GM12878 (cell line): ENCODE results near the gene NUAK2. TPM values are rescaled to one million over a fixed set of nuclear protein-coding genes. Genes with fewer than 3 reads are reported as not detected.

Experiments used
- BACH1 ChIP-seq: fragments of 450-650 bp; IDR thresholded peaks from 2 replicates; pipeline ENCODE4 v1.6.1; 2017; ENCODE audit warnings: mild to moderate bottlenecking, borderline replicate concordance
- CEBPB ChIP-seq, 2 experiments: fragments of 150-350 bp in 1 of 2; IDR thresholded peaks; 2 replicates each; pipeline ENCODE4 v1.6.1; 2012 to 2014; ENCODE audit warnings: low read depth in 2 of 2, low read length in 2 of 2, borderline replicate concordance in 1 of 2, inconsistent platforms in 1 of 2
- DPF2 ChIP-seq: fragments of 450-650 bp; IDR thresholded peaks from 2 replicates; pipeline ENCODE4 v1.6.1; 2017; ENCODE audit warnings: mild to moderate bottlenecking
- KLF5 ChIP-seq: fragments of 450-650 bp; IDR thresholded peaks from 2 replicates; pipeline ENCODE4 v1.6.1; 2014; ENCODE audit warnings: mild to moderate bottlenecking; ENCODE audit not compliant: partially characterized antibody
- MEF2B ChIP-seq: fragments of 450-650 bp; IDR thresholded peaks from 2 replicates; pipeline ENCODE4 v1.6.1; 2018; ENCODE audit warnings: mild to moderate bottlenecking, moderate library complexity; ENCODE audit not compliant: partially characterized antibody, poor library complexity, severe bottlenecking
- MYC ChIP-seq: IDR thresholded peaks from 2 replicates; pipeline ENCODE4 v1.6.1; 2011; ENCODE audit warnings: mild to moderate bottlenecking, low read length, moderate library complexity, inconsistent platforms; ENCODE audit not compliant: insufficient read depth, insufficient replicate concordance, insufficient read length, severe bottlenecking
- NBN ChIP-seq: fragments of 450-650 bp; IDR thresholded peaks from 2 replicates; pipeline ENCODE4 v1.6.1; 2016
- NRF1 ChIP-seq: conservative IDR thresholded peaks from 2 replicates; pipeline ENCODE4 v1.6.1; 2011; ENCODE audit warnings: mild to moderate bottlenecking, low read depth, low read length, improper control_type of control experiment
- POLR2A ChIP-seq: IDR thresholded peaks from 2 replicates; pipeline ENCODE4 v1.6.1; 2011; ENCODE audit warnings: low read depth, mild to moderate bottlenecking, low read length
- RAD21 ChIP-seq: IDR thresholded peaks from 2 replicates; pipeline ENCODE4 v1.6.1; 2011; ENCODE audit warnings: mild to moderate bottlenecking, low read depth, low read length, moderate library complexity; ENCODE audit not compliant: insufficient read depth
- WRNIP1 ChIP-seq: IDR thresholded peaks from 2 replicates; pipeline ENCODE4 v1.6.1; 2011; ENCODE audit warnings: low read depth, low read length, improper control_type of control experiment, borderline replicate concordance
- polyA plus RNA-seq, 11 experiments: library from polyadenylated mRNA; depleted of rRNA in 4 of 11; unstranded in 6 of 11; stranded (reverse) in 5 of 11; fragments of >200 nt; fragmentation: Nextera tagmentation in 4 of 11; fragmentation: Illumina TruSeq in 1 of 11; extraction: Ambion mirVana in 4 of 11; extraction: Trizol in 1 of 11; gene quantifications; 1 replicate in 1 of 11; 2 replicates in 10 of 11; pipeline versions ENCODE4 v1.2.1 to v1.2.3, GENCODE V29; 2011 to 2016; ENCODE audit warnings: inconsistent platforms in 2 of 11, missing spikeins in 2 of 11, low read depth in 1 of 11
- total RNA-seq, 4 experiments: library from RNA; depleted of rRNA in 3 of 4; stranded (reverse); fragments of >200 nt in 3 of 4; fragmentation: Illumina TruSeq in 1 of 4; extraction: Trizol in 1 of 4; gene quantifications; 2 replicates each; pipeline versions ENCODE4 v1.2.1 to v1.2.3, GENCODE V29; 2013 to 2021
- TF ChIP-seq, protein P1 (sequence below): fragments of 450-650 bp; formaldehyde crosslinking; IDR thresholded peaks from 2 replicates; pipeline ENCODE4 v1.5.0; 2022; ENCODE audit warnings: mild to moderate bottlenecking, missing genetic modification characterization
- TF ChIP-seq, protein P2 (sequence below): fragments of 450-650 bp; IDR thresholded peaks from 2 replicates; pipeline ENCODE4 v1.6.1; 2017; ENCODE audit warnings: mild to moderate bottlenecking, low read depth, inconsistent platforms; ENCODE audit not compliant: poor library complexity, severe bottlenecking
- TF ChIP-seq, protein P3 (sequence below): IDR thresholded peaks from 2 replicates; pipeline ENCODE4 v1.6.1; 2012; ENCODE audit warnings: mild to moderate bottlenecking, low read depth, low read length
- TF ChIP-seq, protein P4 (sequence below): fragments of 450-650 bp; IDR thresholded peaks from 2 replicates; pipeline ENCODE4 v1.6.1; 2017; ENCODE audit warnings: mild to moderate bottlenecking, moderate library complexity

NUAK2 gene
- total and polyA plus RNA-seq, 10 of the 15 experiments (the other 5 are each of a cell fraction or from before 2014, with no cell fraction given): 0.27 to 3.0 (median 1.2) TPM

DNA sequence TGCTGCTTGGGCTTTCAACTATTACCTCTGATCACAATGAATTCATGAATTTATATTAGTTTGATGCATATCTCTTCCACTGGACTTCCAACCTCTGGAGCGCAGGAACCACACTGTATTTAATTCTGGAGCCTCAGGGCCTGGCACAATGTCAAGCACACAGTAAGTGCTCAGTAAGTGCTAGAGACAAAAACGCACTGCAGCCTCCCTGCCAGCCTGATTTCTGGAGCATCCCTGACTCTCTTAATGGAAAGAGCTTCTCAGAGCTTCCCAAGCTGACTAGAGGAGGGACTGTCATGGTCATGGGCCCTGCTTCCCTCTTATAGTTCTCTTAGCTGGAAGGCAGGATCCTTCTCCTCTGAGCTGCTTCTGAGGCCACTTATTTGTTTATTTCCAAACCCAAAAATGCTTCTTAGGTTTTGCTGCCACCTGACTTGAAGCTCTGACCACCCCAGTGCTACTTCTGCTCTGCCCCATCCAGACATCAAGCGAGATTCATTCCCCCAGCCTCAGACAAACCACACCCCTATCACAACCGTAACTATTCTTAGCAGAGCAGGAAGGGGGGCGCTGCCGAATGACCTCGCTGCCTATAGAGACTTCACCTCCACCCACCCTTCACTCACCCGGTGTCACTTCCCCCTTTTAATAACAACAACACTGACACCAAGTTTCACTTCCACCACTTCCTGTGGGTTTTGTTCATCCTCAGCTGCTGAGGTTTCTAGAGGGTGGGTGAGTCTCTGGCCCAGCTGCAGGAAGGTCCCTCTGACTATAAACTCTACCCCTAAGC lies 33.6 kb downstream of the NUAK2 start (continued):
- TF ChIP-seq, protein P1, sequence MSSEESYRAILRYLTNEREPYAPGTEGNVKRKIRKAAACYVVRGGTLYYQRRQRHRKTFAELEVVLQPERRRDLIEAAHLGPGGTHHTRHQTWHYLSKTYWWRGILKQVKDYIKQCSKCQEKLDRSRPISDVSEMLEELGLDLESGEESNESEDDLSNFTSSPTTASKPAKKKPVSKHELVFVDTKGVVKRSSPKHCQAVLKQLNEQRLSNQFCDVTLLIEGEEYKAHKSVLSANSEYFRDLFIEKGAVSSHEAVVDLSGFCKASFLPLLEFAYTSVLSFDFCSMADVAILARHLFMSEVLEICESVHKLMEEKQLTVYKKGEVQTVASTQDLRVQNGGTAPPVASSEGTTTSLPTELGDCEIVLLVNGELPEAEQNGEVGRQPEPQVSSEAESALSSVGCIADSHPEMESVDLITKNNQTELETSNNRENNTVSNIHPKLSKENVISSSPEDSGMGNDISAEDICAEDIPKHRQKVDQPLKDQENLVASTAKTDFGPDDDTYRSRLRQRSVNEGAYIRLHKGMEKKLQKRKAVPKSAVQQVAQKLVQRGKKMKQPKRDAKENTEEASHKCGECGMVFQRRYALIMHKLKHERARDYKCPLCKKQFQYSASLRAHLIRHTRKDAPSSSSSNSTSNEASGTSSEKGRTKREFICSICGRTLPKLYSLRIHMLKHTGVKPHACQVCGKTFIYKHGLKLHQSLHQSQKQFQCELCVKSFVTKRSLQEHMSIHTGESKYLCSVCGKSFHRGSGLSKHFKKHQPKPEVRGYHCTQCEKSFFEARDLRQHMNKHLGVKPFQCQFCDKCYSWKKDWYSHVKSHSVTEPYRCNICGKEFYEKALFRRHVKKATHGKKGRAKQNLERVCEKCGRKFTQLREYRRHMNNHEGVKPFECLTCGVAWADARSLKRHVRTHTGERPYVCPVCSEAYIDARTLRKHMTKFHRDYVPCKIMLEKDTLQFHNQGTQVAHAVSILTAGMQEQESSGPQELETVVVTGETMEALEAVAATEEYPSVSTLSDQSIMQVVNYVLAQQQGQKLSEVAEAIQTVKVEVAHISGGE (CRISPR knock-in tag): no peak
- TF ChIP-seq POLR2A: no peak
- no peak for TF ChIP-seq RAD21
- peak; percentile 97 for TF ChIP-seq BACH1
- TF ChIP-seq WRNIP1: no peak; the same call in 1 of the 2 replicates
- no peak for TF ChIP-seq MYC
- peak; percentile 9 to 99; a peak in 2 of 4 replicates for TF ChIP-seq CEBPB (IDR thresholded peaks at IDR 0.05; ENCODE audit: borderline replicate concordance in 1 of 2, low read depth in 2 of 2, low read length in 2 of 2)
- TF ChIP-seq, protein P2, sequence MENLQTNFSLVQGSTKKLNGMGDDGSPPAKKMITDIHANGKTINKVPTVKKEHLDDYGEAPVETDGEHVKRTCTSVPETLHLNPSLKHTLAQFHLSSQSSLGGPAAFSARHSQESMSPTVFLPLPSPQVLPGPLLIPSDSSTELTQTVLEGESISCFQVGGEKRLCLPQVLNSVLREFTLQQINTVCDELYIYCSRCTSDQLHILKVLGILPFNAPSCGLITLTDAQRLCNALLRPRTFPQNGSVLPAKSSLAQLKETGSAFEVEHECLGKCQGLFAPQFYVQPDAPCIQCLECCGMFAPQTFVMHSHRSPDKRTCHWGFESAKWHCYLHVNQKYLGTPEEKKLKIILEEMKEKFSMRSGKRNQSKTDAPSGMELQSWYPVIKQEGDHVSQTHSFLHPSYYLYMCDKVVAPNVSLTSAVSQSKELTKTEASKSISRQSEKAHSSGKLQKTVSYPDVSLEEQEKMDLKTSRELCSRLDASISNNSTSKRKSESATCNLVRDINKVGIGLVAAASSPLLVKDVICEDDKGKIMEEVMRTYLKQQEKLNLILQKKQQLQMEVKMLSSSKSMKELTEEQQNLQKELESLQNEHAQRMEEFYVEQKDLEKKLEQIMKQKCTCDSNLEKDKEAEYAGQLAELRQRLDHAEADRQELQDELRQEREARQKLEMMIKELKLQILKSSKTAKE: peak; percentile 100
- no peak for TF ChIP-seq NRF1
- TF ChIP-seq KLF5: peak; percentile 92
- TF ChIP-seq, protein P3, sequence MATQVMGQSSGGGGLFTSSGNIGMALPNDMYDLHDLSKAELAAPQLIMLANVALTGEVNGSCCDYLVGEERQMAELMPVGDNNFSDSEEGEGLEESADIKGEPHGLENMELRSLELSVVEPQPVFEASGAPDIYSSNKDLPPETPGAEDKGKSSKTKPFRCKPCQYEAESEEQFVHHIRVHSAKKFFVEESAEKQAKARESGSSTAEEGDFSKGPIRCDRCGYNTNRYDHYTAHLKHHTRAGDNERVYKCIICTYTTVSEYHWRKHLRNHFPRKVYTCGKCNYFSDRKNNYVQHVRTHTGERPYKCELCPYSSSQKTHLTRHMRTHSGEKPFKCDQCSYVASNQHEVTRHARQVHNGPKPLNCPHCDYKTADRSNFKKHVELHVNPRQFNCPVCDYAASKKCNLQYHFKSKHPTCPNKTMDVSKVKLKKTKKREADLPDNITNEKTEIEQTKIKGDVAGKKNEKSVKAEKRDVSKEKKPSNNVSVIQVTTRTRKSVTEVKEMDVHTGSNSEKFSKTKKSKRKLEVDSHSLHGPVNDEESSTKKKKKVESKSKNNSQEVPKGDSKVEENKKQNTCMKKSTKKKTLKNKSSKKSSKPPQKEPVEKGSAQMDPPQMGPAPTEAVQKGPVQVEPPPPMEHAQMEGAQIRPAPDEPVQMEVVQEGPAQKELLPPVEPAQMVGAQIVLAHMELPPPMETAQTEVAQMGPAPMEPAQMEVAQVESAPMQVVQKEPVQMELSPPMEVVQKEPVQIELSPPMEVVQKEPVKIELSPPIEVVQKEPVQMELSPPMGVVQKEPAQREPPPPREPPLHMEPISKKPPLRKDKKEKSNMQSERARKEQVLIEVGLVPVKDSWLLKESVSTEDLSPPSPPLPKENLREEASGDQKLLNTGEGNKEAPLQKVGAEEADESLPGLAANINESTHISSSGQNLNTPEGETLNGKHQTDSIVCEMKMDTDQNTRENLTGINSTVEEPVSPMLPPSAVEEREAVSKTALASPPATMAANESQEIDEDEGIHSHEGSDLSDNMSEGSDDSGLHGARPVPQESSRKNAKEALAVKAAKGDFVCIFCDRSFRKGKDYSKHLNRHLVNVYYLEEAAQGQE: peak; percentile 48; the same call in 1 of the 2 replicates
- TF ChIP-seq NBN: peak; percentile 99
- peak; percentile 99 for TF ChIP-seq DPF2
- peak; percentile 98 for TF ChIP-seq MEF2B
- TF ChIP-seq, protein P4, sequence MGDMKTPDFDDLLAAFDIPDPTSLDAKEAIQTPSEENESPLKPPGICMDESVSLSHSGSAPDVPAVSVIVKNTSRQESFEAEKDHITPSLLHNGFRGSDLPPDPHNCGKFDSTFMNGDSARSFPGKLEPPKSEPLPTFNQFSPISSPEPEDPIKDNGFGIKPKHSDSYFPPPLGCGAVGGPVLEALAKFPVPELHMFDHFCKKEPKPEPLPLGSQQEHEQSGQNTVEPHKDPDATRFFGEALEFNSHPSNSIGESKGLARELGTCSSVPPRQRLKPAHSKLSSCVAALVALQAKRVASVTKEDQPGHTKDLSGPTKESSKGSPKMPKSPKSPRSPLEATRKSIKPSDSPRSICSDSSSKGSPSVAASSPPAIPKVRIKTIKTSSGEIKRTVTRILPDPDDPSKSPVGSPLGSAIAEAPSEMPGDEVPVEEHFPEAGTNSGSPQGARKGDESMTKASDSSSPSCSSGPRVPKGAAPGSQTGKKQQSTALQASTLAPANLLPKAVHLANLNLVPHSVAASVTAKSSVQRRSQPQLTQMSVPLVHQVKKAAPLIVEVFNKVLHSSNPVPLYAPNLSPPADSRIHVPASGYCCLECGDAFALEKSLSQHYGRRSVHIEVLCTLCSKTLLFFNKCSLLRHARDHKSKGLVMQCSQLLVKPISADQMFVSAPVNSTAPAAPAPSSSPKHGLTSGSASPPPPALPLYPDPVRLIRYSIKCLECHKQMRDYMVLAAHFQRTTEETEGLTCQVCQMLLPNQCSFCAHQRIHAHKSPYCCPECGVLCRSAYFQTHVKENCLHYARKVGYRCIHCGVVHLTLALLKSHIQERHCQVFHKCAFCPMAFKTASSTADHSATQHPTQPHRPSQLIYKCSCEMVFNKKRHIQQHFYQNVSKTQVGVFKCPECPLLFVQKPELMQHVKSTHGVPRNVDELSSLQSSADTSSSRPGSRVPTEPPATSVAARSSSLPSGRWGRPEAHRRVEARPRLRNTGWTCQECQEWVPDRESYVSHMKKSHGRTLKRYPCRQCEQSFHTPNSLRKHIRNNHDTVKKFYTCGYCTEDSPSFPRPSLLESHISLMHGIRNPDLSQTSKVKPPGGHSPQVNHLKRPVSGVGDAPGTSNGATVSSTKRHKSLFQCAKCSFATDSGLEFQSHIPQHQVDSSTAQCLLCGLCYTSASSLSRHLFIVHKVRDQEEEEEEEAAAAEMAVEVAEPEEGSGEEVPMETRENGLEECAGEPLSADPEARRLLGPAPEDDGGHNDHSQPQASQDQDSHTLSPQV: no peak
